Measurements from ENCODE around the gene TEX13B. TPM values are rescaled to one million over a fixed set of nuclear protein-coding genes. Genes with fewer than 3 reads are reported as not detected.

Gene TEX13B
- total and polyA plus RNA-seq, 2 donors (not counting 3 experiments of a cell fraction or from before 2014, with no cell fraction given): not detected

DNA sequence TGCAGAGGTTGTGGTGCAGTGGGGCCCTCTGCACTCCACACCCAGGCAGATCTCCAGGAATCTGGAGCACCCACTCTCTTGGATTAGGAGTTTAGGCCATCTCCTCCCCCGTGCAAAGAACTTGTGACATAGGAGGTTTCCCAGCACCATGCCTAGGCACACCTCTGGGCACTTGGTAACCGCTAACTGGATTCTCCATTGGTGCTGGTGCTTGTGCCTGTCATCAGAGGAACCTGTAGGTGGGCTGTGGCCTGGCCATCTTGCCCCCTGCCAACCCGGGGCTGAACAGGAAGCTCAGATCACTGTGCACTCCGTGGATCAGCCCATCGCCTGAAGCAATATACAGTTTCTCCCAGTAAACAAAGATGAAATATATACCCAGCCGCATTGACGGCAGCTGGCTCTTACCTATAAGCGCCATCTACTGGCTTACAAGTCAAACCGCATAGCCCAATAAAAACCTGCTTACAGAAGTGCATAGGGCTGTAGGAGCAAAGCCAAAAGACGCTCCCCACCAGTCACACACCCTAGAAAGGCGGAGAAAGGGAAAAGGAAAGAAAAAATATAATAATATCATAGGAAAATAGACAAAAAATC, 19.1 kb upstream of the TEX13B start:
- Histone ChIP-seq H3K9ac (replicated peaks; ENCODE audit: extremely low read depth, insufficient read depth, low read length) (no peak overlapping the region), H3K36me3 (ENCODE audit: control insufficient read depth in 2 of 2, extremely low read depth in 1 of 2, insufficient read depth in 2 of 2, low read length in 2 of 2) (no peaks in the 10 kb centered on the region), H3K27me3 (ENCODE audit: control insufficient read depth in 2 of 2, insufficient read depth in 2 of 2, low read length in 2 of 2) (peaks cover 0 to 7% of the 10 kb centered on the region in 2 experiments), H3K9me1 (replicated peaks; ENCODE audit: control insufficient read depth, extremely low read depth, insufficient read depth, low read length) (no peaks in the 10 kb centered on the region), H3K4me3 (replicated peaks in 1 of 3; ENCODE audit: insufficient read depth in 1 of 3, low read depth in 1 of 3, low read length in 3 of 3) (no peak overlapping the region), H3K4me1 (ENCODE audit: control insufficient read depth, extremely low read depth, insufficient read depth, low read length) (no peaks in the 10 kb centered on the region), H3K79me2 (ENCODE audit: control insufficient read depth, insufficient read depth, low read length) (no peaks in the 10 kb centered on the region), H4K20me1 (replicated peaks; ENCODE audit: control insufficient read depth, extremely low read depth, insufficient read depth, low read length) (no peaks in the 10 kb centered on the region), H3K9me3 (replicated peaks; ENCODE audit: control insufficient read depth, insufficient read depth, low read length) (no peaks in the 10 kb centered on the region), H3K4me2 (ENCODE audit: insufficient read depth, low read length) (no peak overlapping the region), H2AFZ (ENCODE audit: low read depth, low read length) (peak overlapping the region; percentile 54), H3K27ac (ENCODE audit: insufficient read depth, low read depth, low read length) (no peak overlapping the region)
- CTCF ChIA-PET: interaction anchor here (0.7 to 2.6 kb wide), 15 partner anchors 9 to 976 kb away, joined by 3 to 9 read pairs (median 3); no protein-coding TSS in a partner anchor
- peak; percentile 82 for FAIRE-seq
- intact Hi-C loops (cut with micrococcal nuclease): loop anchor here (1.0 to 5.0 kb wide), 2 partner anchors 71 to 974 kb away; no protein-coding TSS in a partner anchor
- peak; percentile 34 for DNase-seq (ENCODE audit: low read depth, low spot score)
- no TSS peak for BruUV-seq (replicated peaks)
- dilution Hi-C loops (cut with MboI; ENCODE audit: extremely low pct_ligation_motif_present, low sequenced_read_pairs): no loop called here
- no peak for TF ChIP-seq MAX (IDR thresholded peaks at IDR 0.05; ENCODE audit: insufficient read depth, insufficient read length)
- TF ChIP-seq, protein P1, sequence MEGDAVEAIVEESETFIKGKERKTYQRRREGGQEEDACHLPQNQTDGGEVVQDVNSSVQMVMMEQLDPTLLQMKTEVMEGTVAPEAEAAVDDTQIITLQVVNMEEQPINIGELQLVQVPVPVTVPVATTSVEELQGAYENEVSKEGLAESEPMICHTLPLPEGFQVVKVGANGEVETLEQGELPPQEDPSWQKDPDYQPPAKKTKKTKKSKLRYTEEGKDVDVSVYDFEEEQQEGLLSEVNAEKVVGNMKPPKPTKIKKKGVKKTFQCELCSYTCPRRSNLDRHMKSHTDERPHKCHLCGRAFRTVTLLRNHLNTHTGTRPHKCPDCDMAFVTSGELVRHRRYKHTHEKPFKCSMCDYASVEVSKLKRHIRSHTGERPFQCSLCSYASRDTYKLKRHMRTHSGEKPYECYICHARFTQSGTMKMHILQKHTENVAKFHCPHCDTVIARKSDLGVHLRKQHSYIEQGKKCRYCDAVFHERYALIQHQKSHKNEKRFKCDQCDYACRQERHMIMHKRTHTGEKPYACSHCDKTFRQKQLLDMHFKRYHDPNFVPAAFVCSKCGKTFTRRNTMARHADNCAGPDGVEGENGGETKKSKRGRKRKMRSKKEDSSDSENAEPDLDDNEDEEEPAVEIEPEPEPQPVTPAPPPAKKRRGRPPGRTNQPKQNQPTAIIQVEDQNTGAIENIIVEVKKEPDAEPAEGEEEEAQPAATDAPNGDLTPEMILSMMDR (IDR thresholded peaks at IDR 0.05; ENCODE audit: extremely low read depth in 1 of 2, insufficient read depth in 1 of 2, low read depth in 1 of 2, low read length in 2 of 2): peak; percentile 35 to 58
- no peak for TF ChIP-seq POLR2AphosphoS5 (IDR thresholded peaks at IDR 0.05; ENCODE audit: insufficient read depth, low read depth, low read length)
- TF ChIP-seq EZH2 (IDR thresholded peaks at IDR 0.05; ENCODE audit: borderline replicate concordance, low read depth, low read length, severe bottlenecking): no peak
- TF ChIP-seq POLR2A (IDR thresholded peaks at IDR 0.05; ENCODE audit: low read depth, low read length): no peak
- POLR2A ChIA-PET: no interaction called here
